GM19193 (cell line): Measurements from ENCODE around the gene KDM6B.

Experiments
- POLR2A ChIP-seq: IDR thresholded peaks from 4 replicates; pipeline ENCODE4 v1.6.1; 2011; ENCODE audit not compliant: insufficient read depth, insufficient read length; ENCODE audit errors: extremely low read depth

KDM6B gene

GRCh38 chr17:7834957-7835813 is 1.2 kb downstream of the KDM6B start:
- no peak for TF ChIP-seq POLR2A

GRCh38 chr17:7835814-7836595 is 2.0 kb downstream of the KDM6B start:
- TF ChIP-seq POLR2A = peak; percentile 55

- no peak for TF ChIP-seq POLR2A
Observed at GRCh38 chr17:7836596-7837407, 2.8 kb downstream of the KDM6B start.

GRCh38 chr17:7837408-7838088 is 3.5 kb downstream of the KDM6B start:
- TF ChIP-seq POLR2A = no peak

- TF ChIP-seq POLR2A = peak; percentile 29
Observed at GRCh38 chr17:7838090-7839075, 4.4 kb downstream of the KDM6B start.

- no peak for TF ChIP-seq POLR2A
Observed at GRCh38 chr17:7839190-7839875, 5.3 kb downstream of the KDM6B start.

GRCh38 chr17:7839876-7840261 is 5.9 kb downstream of the KDM6B start:
- no peak for TF ChIP-seq POLR2A

GRCh38 chr17:7840441-7840840 is 6.4 kb downstream of the KDM6B start:
- TF ChIP-seq POLR2A = no peak

- no peak for TF ChIP-seq POLR2A
Observed at GRCh38 chr17:7840875-7841274, 6.9 kb downstream of the KDM6B start.

GRCh38 chr17:7841396-7841914 is 7.4 kb downstream of the KDM6B start:
- peak; percentile 53 for TF ChIP-seq POLR2A

GRCh38 chr17:7841915-7842379 is 7.9 kb downstream of the KDM6B start:
- no peak for TF ChIP-seq POLR2A
